HepG2 (cell line): ENCODE results near the gene ZMIZ1.

Experiments
- EZH2 ChIP-seq: conservative IDR thresholded peaks from 2 replicates; pipeline ENCODE4 v1.6.1; 2012; ENCODE audit warnings: mild to moderate bottlenecking, low read depth, low read length, moderate library complexity
- FOXK2 ChIP-seq: fragments of 450-650 bp; IDR thresholded peaks from 2 replicates; pipeline ENCODE4 v1.6.1; 2016
- MAX ChIP-seq: IDR thresholded peaks from 2 replicates; pipeline ENCODE4 v1.6.1; 2012; ENCODE audit warnings: inconsistent platforms
- POLR2A ChIP-seq, 2 experiments: IDR thresholded peaks; 2 replicates each; pipeline ENCODE4 v1.6.1; 2011; ENCODE audit warnings: low read depth in 2 of 2, low read length in 2 of 2, mild to moderate bottlenecking in 1 of 2, moderate library complexity in 1 of 2; ENCODE audit not compliant: insufficient read depth in 1 of 2
- POLR2AphosphoS5 ChIP-seq: IDR thresholded peaks from 2 replicates; pipeline ENCODE4 v1.6.1; 2012; ENCODE audit warnings: low read depth, low read length
- REST ChIP-seq, 2 experiments: IDR thresholded peaks; 2 replicates each; pipeline ENCODE4 v1.6.1; 2011 to 2012; ENCODE audit warnings: low read length in 2 of 2, borderline replicate concordance in 1 of 2, low read depth in 1 of 2, mild to moderate bottlenecking in 1 of 2, moderate library complexity in 1 of 2
- SMARCE1 ChIP-seq: fragments of 450-650 bp; IDR thresholded peaks from 2 replicates; pipeline ENCODE4 v1.6.1; 2017; ENCODE audit warnings: borderline replicate concordance
- TEAD2 ChIP-seq: sonication (generic); formaldehyde crosslinking; IDR thresholded peaks from 2 replicates; pipeline ENCODE4 v1.9.0; 2021; ENCODE audit warnings: missing genetic modification reagents
- ZNF253 ChIP-seq: sonication (generic); formaldehyde crosslinking; IDR thresholded peaks from 2 replicates; pipeline ENCODE4 v1.8.0; 2022; ENCODE audit warnings: mild to moderate bottlenecking, missing genetic modification reagents, borderline replicate concordance
- ZNF329 ChIP-seq: sonication (generic); formaldehyde crosslinking; IDR thresholded peaks from 2 replicates; pipeline ENCODE4 v1.9.0; 2021; ENCODE audit warnings: low read depth, mild to moderate bottlenecking, missing genetic modification reagents
- ZNF530 ChIP-seq: sonication (generic); formaldehyde crosslinking; IDR thresholded peaks from 2 replicates; pipeline ENCODE4 v1.5.0; 2020; ENCODE audit warnings: low read depth, mild to moderate bottlenecking, missing genetic modification reagents
- ZNF605 ChIP-seq: sonication (generic); formaldehyde crosslinking; IDR thresholded peaks from 2 replicates; pipeline ENCODE4 v1.8.0; 2022; ENCODE audit warnings: mild to moderate bottlenecking, missing genetic modification reagents
- TF ChIP-seq, protein P1 (sequence below): IDR thresholded peaks from 2 replicates; pipeline ENCODE4 v1.6.1; 2016
- TF ChIP-seq, protein P2 (sequence below): sonication (generic); formaldehyde crosslinking; IDR thresholded peaks from 2 replicates; pipeline ENCODE4 v1.5.0; 2020; ENCODE audit warnings: mild to moderate bottlenecking, missing genetic modification reagents, moderate library complexity

GRCh38 chr10:79300711-79301110 lies 231.9 kb downstream of the ZMIZ1 start:
- no peak for TF ChIP-seq POLR2A (IDR thresholded peaks at IDR 0.05; ENCODE audit: insufficient read depth in 1 of 2, low read depth in 2 of 2, low read length in 2 of 2)
- no peak for TF ChIP-seq MAX
- TF ChIP-seq ZNF253 = no peak
- no peak for TF ChIP-seq ZNF329 (CRISPR knock-in tag)
- TF ChIP-seq TEAD2 (CRISPR knock-in tag) = no peak
- TF ChIP-seq REST (IDR thresholded peaks at IDR 0.05; ENCODE audit: borderline replicate concordance in 1 of 2, low read depth in 1 of 2, low read length in 2 of 2) = no peak
- TF ChIP-seq, protein P1, sequence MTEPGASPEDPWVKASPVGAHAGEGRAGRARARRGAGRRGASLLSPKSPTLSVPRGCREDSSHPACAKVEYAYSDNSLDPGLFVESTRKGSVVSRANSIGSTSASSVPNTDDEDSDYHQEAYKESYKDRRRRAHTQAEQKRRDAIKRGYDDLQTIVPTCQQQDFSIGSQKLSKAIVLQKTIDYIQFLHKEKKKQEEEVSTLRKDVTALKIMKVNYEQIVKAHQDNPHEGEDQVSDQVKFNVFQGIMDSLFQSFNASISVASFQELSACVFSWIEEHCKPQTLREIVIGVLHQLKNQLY (CRISPR knock-in tag) = no peak
- TF ChIP-seq, protein P2, sequence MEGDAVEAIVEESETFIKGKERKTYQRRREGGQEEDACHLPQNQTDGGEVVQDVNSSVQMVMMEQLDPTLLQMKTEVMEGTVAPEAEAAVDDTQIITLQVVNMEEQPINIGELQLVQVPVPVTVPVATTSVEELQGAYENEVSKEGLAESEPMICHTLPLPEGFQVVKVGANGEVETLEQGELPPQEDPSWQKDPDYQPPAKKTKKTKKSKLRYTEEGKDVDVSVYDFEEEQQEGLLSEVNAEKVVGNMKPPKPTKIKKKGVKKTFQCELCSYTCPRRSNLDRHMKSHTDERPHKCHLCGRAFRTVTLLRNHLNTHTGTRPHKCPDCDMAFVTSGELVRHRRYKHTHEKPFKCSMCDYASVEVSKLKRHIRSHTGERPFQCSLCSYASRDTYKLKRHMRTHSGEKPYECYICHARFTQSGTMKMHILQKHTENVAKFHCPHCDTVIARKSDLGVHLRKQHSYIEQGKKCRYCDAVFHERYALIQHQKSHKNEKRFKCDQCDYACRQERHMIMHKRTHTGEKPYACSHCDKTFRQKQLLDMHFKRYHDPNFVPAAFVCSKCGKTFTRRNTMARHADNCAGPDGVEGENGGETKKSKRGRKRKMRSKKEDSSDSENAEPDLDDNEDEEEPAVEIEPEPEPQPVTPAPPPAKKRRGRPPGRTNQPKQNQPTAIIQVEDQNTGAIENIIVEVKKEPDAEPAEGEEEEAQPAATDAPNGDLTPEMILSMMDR (CRISPR knock-in tag) = no peak
- TF ChIP-seq EZH2 = no peak
- no peak for TF ChIP-seq SMARCE1
- no peak for TF ChIP-seq ZNF530 (CRISPR knock-in tag)
- TF ChIP-seq POLR2AphosphoS5 = no peak
- no peak for TF ChIP-seq FOXK2
- no peak for TF ChIP-seq ZNF605 (CRISPR knock-in tag)
